ENCODE data around the gene FRAT2. TPM values are rescaled to one million over a fixed set of nuclear protein-coding genes. Genes with fewer than 3 reads are reported as not detected.

Gene FRAT2
- total and polyA plus RNA-seq, 2 of the 13 experiments (the other 11 are each of a cell fraction or from before 2014, with no cell fraction given), result 7.2 to 14.1 TPM

GRCh38 chr10:97332591-97333350 is 1.8 kb downstream of the FRAT2 start:
- POLR2A ChIA-PET, result interaction anchor here (1.2 to 7.4 kb wide), 6 partner anchors 14 to 68 kb away, joined by 4 to 98 read pairs (median 7); partner anchors contain the start of genes ARHGAP19, FRAT1 and RRP12
- intact Hi-C loops (cut with micrococcal nuclease; ENCODE audit: unreplicated experiment), result loop anchor here (1.0 to 2.0 kb wide), 2 partner anchors 40 to 54 kb away; partner anchors contain the start of gene ARHGAP19
- Histone ChIP-seq H3K36me3 (replicated peaks in 1 of 2; ENCODE audit: control insufficient read depth in 1 of 2, insufficient read depth in 2 of 2, low read length in 2 of 2) (no peaks in the 10 kb centered on the region), H3K4me2 (ENCODE audit: low read depth, low read length) (peak overlapping the region; percentile 81), H3K4me3 (replicated peaks in 1 of 3; ENCODE audit: insufficient read depth in 1 of 3, low read depth in 2 of 3, low read length in 3 of 3) (peak overlapping the region; percentile 65 to 87 (median 82)), H3K4me1 (ENCODE audit: insufficient read depth, low read length) (peaks cover 70% of the 10 kb centered on the region), H3K27ac (ENCODE audit: extremely low read length, insufficient read depth, low read length) (peak overlapping the region; percentile 71), H3K27me3 (ENCODE audit: control insufficient read depth in 1 of 2, insufficient read depth in 2 of 2, low read length in 2 of 2) (no peaks in the 10 kb centered on the region), H3K9me3 (ENCODE audit: low read length) (no peaks in the 10 kb centered on the region), H3K79me2 (ENCODE audit: insufficient read depth, low read length) (peaks cover 40% of the 10 kb centered on the region), H2AFZ (ENCODE audit: low read length) (no peak overlapping the region), H4K20me1 (ENCODE audit: insufficient read depth, low read length) (no peaks in the 10 kb centered on the region), H3K9ac (ENCODE audit: insufficient read depth, low read depth, low read length) (peak overlapping the region; percentile 98)
- CTCF ChIA-PET (ENCODE audit: low intra/inter-chr PET ratio, low total read pairs), result interaction anchor here (0.9 to 1.8 kb wide), 3 partner anchors 13 to 54 kb away, joined by 5 to 6 read pairs (median 6); partner anchors contain the start of gene ARHGAP19
- BruUV-seq (replicated peaks), result TSS peak; percentile 62
- FAIRE-seq (peak; percentile 40), DNase-seq (ENCODE audit: low spot score) (peak; percentile 77), ATAC-seq (peak; percentile 48)
- in situ Hi-C loops (cut with HindIII; ENCODE audit: extremely low pct_ligation_motif_present, low pct_unique_long_range_greater_than_20kb), result loop anchor here (5.0 kb wide), 1 partner anchor 40 kb away; the partner anchor contains the start of gene ARHGAP19
- 2% methylated on average over 18 of the region's 18 CpGs for WGBS (ENCODE audit: low lambda C conversion rate)
- TF ChIP-seq ZNF512 (CRISPR knock-in tag; IDR thresholded peaks at IDR 0.05) (no peak), YEATS4 (CRISPR knock-in tag; IDR thresholded peaks at IDR 0.05; ENCODE audit: borderline replicate concordance) (peak; percentile 65; the same call in 1 of the 2 replicates), NFIB (CRISPR knock-in tag; IDR thresholded peaks at IDR 0.05; ENCODE audit: borderline replicate concordance) (no peak), FOXP4 (CRISPR knock-in tag; IDR thresholded peaks at IDR 0.05) (peak; percentile 45; the same call in 1 of the 2 replicates), GLMP (CRISPR knock-in tag; IDR thresholded peaks at IDR 0.05; ENCODE audit: borderline replicate concordance) (no peak), PHF5A (CRISPR knock-in tag; IDR thresholded peaks at IDR 0.05; ENCODE audit: low read depth, unreplicated experiment) (no peak), PRDM4 (CRISPR knock-in tag; IDR thresholded peaks at IDR 0.05; ENCODE audit: borderline replicate concordance) (no peak), RAD21 (CRISPR knock-in tag; IDR thresholded peaks at IDR 0.05) (0 out of 2 replicates have a peak, but pooled peaks have one; percentile 22), BCLAF1 (IDR thresholded peaks at IDR 0.05) (no peak), SMAD1 (CRISPR knock-in tag; IDR thresholded peaks at IDR 0.05; ENCODE audit: borderline replicate concordance, low read depth) (no peak)
